Lower leg skin (tissue), 4 donors: ENCODE results near the gene RHBDD2. TPM values are rescaled to one million over a fixed set of nuclear protein-coding genes. Genes with fewer than 3 reads are reported as not detected.
"Not testable (repeated sequence)": the region's sequence is repeated elsewhere in the genome, so short reads cannot be mapped to it uniquely, and the experiment has no call there.

ENCODE experiments used
- DNase-seq, 2 donors: peaks; one replicate each; pipeline ENCODE4 v3.0.0-alpha.2; 2019; ENCODE audit warnings: low spot score in 2 of 2
- H3K4me3 ChIP-seq: fragments of 200-600 bp; sonication (generic); 2 replicates; pipeline ENCODE4 v1.5.1; 2017; ENCODE audit warnings: mild to moderate bottlenecking, low read depth; ENCODE audit not compliant: poor library complexity, severe bottlenecking
- CTCF ChIP-seq, 3 donors: fragments of 450-650 bp; IDR thresholded peaks; one replicate each; pipeline ENCODE4 v1.5.1; 2016; ENCODE audit warnings: antibody characterized with exemption in 3 of 3, mild to moderate bottlenecking in 3 of 3, moderate library complexity in 2 of 3
- POLR2A ChIP-seq, 2 donors: fragments of 450-650 bp; IDR thresholded peaks; one replicate each; pipeline ENCODE4 v1.6.1; 2016 to 2017; ENCODE audit warnings: antibody characterized with exemption in 2 of 2, mild to moderate bottlenecking in 1 of 2, moderate library complexity in 1 of 2
- WGBS, 2 donors: methylation state at CpG; one replicate each; pipeline ENCODE4 v1.1.5; 2018; 5-methylcytosine and 5-hydroxymethylcytosine counted together
- intact Hi-C: fragments of 100-400 bp; cut with DNase I; formaldehyde crosslinking; loops from one replicate; pipeline ENCODE4 v1.15.0; 2023; ENCODE audit warnings: low total_unique reads
- total RNA-seq, 4 donors: library from RNA; depleted of rRNA; stranded (reverse); fragments of >200 nt; gene quantifications; one replicate each; pipeline ENCODE4 v1.1.0, GENCODE V29; 2016

RHBDD2 gene
- total RNA-seq, 4 donors from 2014 or later, result 34.7 to 50.0 (median 41.4) TPM

GRCh38 chr7:75884476-75884875, 5.6 kb downstream of the RHBDD2 start:
- intact Hi-C loops, result no loop called here
- no peak overlapping the region for H3K4me3 ChIP-seq
- 77 to 80% methylated on average over 5 of the region's 5 CpGs for WGBS, 2 donors
- TF ChIP-seq POLR2A (IDR thresholded peaks at IDR 0.05) (no peak), CTCF (IDR thresholded peaks at IDR 0.05) (no peak)
- DNase-seq, result no peak

GRCh38 chr7:75885036-75885435, 6.2 kb downstream of the RHBDD2 start:
- DNase-seq, result no peak
- intact Hi-C loops, result no loop called here
- no peak overlapping the region for H3K4me3 ChIP-seq
- WGBS, 2 donors, result 78 to 88% methylated on average over 3 of the region's 3 CpGs
- TF ChIP-seq POLR2A (IDR thresholded peaks at IDR 0.05) (no peak), CTCF (IDR thresholded peaks at IDR 0.05) (no peak)

- intact Hi-C loops, result no loop called here
- 97 to 98% methylated on average over 13 of the region's 13 CpGs for WGBS, 2 donors
- H3K4me3 ChIP-seq, result no peak overlapping the region
- no peak for TF ChIP-seq POLR2A (IDR thresholded peaks at IDR 0.05)
- DNase-seq, result no peak
Observed at GRCh38 chr7:75887669-75888369, 9.0 kb downstream of the RHBDD2 start.

- DNase-seq, result no peak
- H3K4me3 ChIP-seq, result no peak overlapping the region
- TF ChIP-seq POLR2A (IDR thresholded peaks at IDR 0.05), result no peak
- no peak for TF ChIP-seq CTCF (IDR thresholded peaks at IDR 0.05)
- 72 to 79% methylated on average over 23 of the region's 23 CpGs for WGBS, 2 donors
- intact Hi-C loops, result no loop called here
Observed at GRCh38 chr7:75888464-75889222, 9.8 kb downstream of the RHBDD2 start.

- DNase-seq, result no peak
- TF ChIP-seq CTCF (IDR thresholded peaks at IDR 0.05), result no peak
- TF ChIP-seq POLR2A (IDR thresholded peaks at IDR 0.05), result no peak
- no peak overlapping the region for H3K4me3 ChIP-seq
- intact Hi-C loops, result no loop called here
- 74 to 82% methylated on average over 10 of the region's 11 CpGs for WGBS, 2 donors
Observed at GRCh38 chr7:75889223-75889825, 10.5 kb downstream of the RHBDD2 start.

GRCh38 chr7:75889826-75890225, 11.0 kb downstream of the RHBDD2 start:
- H3K4me3 ChIP-seq, result no peak overlapping the region
- TF ChIP-seq POLR2A (IDR thresholded peaks at IDR 0.05) (no peak), CTCF (IDR thresholded peaks at IDR 0.05) (no peak)
- intact Hi-C loops, result no loop called here
- 68 to 72% methylated on average over 11 of the region's 11 CpGs for WGBS, 2 donors
- no peak for DNase-seq

GRCh38 chr7:75891237-75891636, 12.4 kb downstream of the RHBDD2 start:
- H3K4me3 ChIP-seq, intact Hi-C loops, DNase-seq: not testable (repeated sequence)
- WGBS, 2 donors, result 64 to 74% methylated on average over 7 of the region's 7 CpGs
